HG03439 (cell line): ENCODE measurements around the gene ZNF117.
"Not testable (repeated sequence)": the region's sequence is repeated elsewhere in the genome, so short reads cannot be mapped to it uniquely, and the experiment has no call there.

ENCODE experiments used
- ATAC-seq: cut with Tn5 transposase; IDR thresholded peaks from one replicate; pipeline ENCODE4 v1.9.1; 2021; ENCODE audit warnings: mild to moderate bottlenecking, moderate library complexity; ENCODE audit not compliant: unreplicated experiment

ZNF117 gene

DNA sequence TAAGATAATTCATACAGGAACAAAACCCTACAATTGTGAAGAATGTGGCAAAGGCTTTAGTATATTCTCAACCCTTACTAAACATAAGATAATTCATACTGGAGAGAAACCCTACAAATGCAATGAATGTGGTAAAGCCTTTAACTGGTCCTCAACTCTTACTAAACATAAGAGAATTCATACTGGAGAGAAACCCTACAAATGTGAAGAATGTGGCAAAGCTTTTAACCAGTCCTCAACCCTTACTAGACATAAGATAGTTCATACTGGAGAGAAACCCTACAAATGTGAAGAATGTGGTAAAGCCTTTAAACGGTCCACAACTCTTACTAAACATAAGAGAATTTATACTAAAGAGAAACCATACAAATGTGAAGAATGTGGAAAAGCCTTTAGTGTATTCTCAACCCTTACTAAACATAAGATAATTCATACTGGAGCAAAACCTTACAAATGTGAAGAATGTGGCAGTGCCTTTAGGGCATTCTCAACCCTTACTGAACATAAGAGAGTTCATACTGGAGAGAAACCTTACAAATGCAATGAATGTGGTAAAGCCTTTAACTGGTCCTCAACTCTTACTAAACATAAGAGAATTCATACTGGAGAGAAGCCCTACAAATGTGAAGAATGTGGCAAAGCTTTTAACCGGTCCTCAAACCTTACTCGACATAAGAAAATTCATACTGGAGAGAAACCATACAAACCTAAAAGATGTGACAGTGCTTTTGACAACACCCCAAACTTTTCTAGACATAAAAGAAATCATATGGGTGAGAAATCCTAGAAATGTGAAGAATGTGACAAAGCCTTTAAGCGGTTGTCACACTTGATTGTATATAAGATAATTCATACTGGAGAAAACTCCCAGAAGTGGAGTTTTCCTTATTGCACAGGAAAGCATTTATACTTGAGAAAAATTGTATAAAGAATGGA is 62.3 kb downstream of the ZNF117 start:
- ATAC-seq: not testable (repeated sequence)
